Colon (tissue), 2 donors: ENCODE results near the gene NYAP2.

Experiments
- FAIRE-seq: peaks from 2 replicates; lab custom pipeline; 2012; peaks lifted over from hg19 to GRCh38; lab: Jason Lieb, UNC
- donor health status: control.
- donor health status: control.

Gene NYAP2

DNA sequence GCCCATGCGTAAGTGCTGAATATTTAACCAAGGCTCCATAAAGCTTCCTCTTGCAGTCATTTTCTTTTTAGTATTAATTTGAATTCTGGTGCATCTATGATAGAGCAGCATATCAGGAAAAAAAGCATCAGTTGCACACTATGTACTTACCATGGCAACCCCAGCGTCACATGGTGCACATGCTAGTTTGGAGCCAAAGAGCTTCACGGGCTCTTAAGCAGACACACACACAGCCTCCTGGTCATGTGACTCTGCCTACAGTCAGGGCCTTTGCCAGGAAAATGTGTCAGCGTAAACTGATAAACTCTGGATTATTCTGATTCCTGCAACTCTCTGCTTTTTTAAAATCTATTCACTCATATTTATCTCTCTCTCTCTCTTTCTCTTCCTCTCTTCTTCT lies 30.2 kb downstream of the NYAP2 start:
- FAIRE-seq: no peak

DNA sequence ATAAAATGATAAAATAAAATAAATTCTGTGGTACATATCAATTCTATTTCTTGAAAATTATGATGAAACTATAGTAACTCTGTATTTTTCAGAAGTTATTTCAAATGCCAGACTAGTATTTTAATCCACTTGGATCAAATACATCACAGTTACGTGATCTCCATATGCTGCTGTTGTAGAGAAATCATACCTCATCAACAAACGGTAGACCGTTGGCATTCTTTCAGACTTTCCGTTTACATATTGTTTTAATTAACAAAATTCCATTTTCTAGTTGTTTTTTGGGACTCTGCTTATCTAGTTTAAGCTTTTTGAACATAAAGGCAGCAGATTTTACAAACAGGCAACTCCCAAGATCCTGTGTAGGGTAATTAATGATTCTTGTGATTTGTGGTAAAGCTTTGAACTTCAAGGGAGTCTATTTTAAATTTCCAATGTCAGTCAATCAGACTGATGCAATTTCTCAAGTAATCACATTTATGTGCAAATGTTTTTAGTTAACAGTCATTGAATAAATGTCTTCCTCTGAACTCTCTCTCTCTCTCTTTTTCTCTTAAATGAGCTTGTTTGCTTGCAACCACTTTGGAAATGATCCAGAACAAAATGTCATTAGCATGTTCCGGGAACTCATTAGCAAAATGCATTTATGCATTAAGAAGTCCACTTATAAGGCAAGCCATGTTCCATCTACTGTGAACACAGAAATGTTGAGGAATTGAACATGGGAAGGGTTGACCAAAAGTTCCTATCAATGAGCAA lies 31.8 kb downstream of the NYAP2 start:
- FAIRE-seq: no peak

- no peak for FAIRE-seq
Observed at GRCh38 chr2:225434014-225434413, 34.5 kb downstream of the NYAP2 start.

- no peak for FAIRE-seq
Observed at GRCh38 chr2:225437319-225437718, 37.8 kb downstream of the NYAP2 start.

GRCh38 chr2:225438248-225438647 lies 38.7 kb downstream of the NYAP2 start:
- no peak for FAIRE-seq

GRCh38 chr2:225452677-225453076 lies 53.2 kb downstream of the NYAP2 start:
- FAIRE-seq: no peak

- no peak for FAIRE-seq
Observed at GRCh38 chr2:225454412-225454811, 54.9 kb downstream of the NYAP2 start.

- no peak for FAIRE-seq
Observed at GRCh38 chr2:225456619-225457260, 57.2 kb downstream of the NYAP2 start.

GRCh38 chr2:225457482-225457881 lies 58.0 kb downstream of the NYAP2 start:
- FAIRE-seq: no peak

GRCh38 chr2:225458431-225459117 lies 59.1 kb downstream of the NYAP2 start:
- no peak for FAIRE-seq

DNA sequence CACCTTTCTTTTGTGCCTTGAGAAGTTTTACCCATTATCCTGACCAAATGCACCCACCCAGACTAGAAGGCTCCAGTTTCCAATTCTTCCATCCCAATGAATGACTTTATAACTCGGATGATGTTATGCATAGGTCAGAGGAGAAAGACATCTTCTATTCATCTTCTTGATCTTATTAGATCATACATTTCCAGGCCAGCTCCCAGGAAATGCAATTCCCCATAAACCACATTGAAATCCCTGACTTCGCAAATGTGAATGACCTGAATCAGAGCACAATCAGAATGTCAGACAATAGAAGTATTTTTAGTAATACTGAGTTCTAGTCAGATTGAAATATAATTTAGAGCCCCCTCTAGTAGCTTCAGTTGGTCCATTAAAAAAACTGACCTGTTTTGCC lies 62.9 kb downstream of the NYAP2 start:
- FAIRE-seq: no peak

GRCh38 chr2:225462945-225463344 lies 63.4 kb downstream of the NYAP2 start:
- FAIRE-seq: no peak

DNA sequence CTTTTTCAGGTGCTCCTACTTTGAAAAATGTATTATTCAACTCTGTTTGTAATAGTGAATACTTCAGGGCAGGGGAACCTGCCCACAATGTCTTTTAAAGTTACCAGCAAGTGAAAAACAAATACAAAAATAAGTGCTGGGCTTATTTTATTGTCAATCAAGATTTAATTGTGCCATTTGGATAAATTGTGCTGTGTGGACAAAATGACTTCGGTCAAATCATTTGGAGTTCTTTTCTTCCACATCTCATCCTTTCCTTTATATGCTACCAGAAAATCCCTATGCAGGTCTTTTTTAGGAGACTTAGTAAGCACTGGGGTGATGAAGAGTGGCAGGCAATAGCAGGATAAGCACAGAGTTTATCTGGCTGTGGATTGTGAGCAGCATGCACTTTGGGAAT lies 63.9 kb downstream of the NYAP2 start:
- no peak for FAIRE-seq

GRCh38 chr2:225464346-225465025 lies 65.0 kb downstream of the NYAP2 start:
- no peak for FAIRE-seq

DNA sequence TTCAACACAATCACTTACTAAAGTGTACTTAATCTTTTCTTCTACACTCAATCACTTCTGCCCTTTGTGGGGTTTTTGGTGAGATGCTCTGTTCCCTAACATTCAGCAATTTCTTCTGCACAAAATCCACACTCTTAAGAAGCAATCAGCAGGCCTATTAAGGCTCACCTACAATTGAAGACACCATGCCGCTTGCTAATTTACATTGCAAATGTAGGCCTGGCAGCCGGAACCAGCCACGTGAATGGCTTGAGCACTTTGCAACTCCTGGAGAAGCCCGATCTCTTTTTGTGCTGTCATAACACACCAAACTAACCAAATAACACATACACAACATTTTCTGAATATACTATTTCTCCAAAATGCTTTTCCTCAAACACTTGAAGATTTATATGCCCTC lies 66.3 kb downstream of the NYAP2 start:
- no peak for FAIRE-seq

- FAIRE-seq: no peak
Observed at GRCh38 chr2:225466891-225467604, 67.5 kb downstream of the NYAP2 start.

GRCh38 chr2:225468131-225468530 lies 68.6 kb downstream of the NYAP2 start:
- no peak for FAIRE-seq

GRCh38 chr2:225471039-225471438 lies 71.5 kb downstream of the NYAP2 start:
- no peak for FAIRE-seq

DNA sequence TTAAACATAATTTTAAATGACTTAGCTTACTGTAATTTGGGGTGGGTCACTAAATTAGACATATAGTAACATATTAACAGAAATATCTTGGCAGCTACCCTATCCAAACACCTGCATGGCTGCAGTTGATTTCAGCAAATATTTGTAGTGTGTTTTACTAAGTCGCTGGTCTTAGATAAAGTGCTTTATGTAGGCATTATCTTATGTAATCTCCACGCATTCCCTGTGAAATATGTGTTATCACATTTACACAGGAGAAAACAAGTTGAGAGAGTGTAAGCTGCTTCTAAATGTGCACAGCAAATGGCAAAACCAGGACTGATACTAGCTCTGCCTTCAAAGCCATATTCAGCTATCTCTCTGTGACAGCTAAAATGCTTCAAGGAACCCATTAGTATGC lies 72.0 kb downstream of the NYAP2 start:
- FAIRE-seq: no peak

GRCh38 chr2:225472161-225472560 lies 72.7 kb downstream of the NYAP2 start:
- no peak for FAIRE-seq

- FAIRE-seq: no peak
Observed at GRCh38 chr2:225479386-225479785, 79.9 kb downstream of the NYAP2 start.

- no peak for FAIRE-seq
Observed at GRCh38 chr2:225484751-225485150, 85.2 kb downstream of the NYAP2 start.
